Ishikawa (cell line): Measurements from ENCODE around the gene NDP.

Experiments used
- EP300 ChIP-seq: IDR thresholded peaks from 2 replicates; pipeline ENCODE4 v1.6.1; 2012; ENCODE audit warnings: borderline replicate concordance
- FOXM1 ChIP-seq: IDR thresholded peaks from 2 replicates; pipeline ENCODE4 v1.6.1; 2012; ENCODE audit warnings: low read depth, borderline replicate concordance
- NFIC ChIP-seq: IDR thresholded peaks from 2 replicates; pipeline ENCODE4 v1.6.1; 2012
- TEAD4 ChIP-seq: IDR thresholded peaks from 2 replicates; pipeline ENCODE4 v1.6.1; 2012
- YY1 ChIP-seq: IDR thresholded peaks from 2 replicates; pipeline ENCODE4 v1.6.1; 2012; ENCODE audit warnings: low read depth
- ZBTB7A ChIP-seq: IDR thresholded peaks from 2 replicates; pipeline ENCODE4 v1.6.1; 2012; ENCODE audit warnings: low read depth
- TF ChIP-seq, protein P1 (sequence below): IDR thresholded peaks from 2 replicates; pipeline ENCODE4 v1.6.1; 2012

DNA sequence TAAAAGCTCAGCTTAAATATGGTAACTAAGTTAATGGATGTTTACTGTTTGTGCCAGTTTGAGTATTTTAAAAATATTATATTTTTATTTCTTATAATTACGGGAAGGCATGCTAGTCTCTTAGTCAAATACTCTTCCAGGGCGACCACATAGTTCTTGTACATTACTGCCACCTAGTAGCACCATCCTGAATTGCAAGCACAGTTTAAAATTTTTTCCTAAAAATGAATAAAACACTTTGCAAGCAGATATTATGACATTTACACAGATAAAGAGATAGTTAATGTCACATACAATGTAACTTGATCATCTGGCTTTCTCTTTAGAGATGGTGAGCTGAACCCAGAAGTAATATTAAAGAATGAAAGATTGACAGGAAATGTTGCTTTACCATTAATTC lies 11.5 kb downstream of the NDP start:
- no peak for TF ChIP-seq NFIC
- no peak for TF ChIP-seq EP300
- TF ChIP-seq TEAD4 = no peak
- no peak for TF ChIP-seq FOXM1
- TF ChIP-seq, protein P1, sequence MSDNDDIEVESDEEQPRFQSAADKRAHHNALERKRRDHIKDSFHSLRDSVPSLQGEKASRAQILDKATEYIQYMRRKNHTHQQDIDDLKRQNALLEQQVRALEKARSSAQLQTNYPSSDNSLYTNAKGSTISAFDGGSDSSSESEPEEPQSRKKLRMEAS = no peak
- no peak for TF ChIP-seq YY1
- TF ChIP-seq ZBTB7A = no peak
